Measurements from ENCODE around the gene CLMN. TPM values are rescaled to one million over a fixed set of nuclear protein-coding genes. Genes with fewer than 3 reads are reported as not detected.

Gene CLMN
- total and polyA plus RNA-seq, 2 of the 13 experiments (the other 11 are each of a cell fraction or from before 2014, with no cell fraction given), result 15.1 to 16.7 TPM

- Histone ChIP-seq H4K20me1 (ENCODE audit: insufficient read depth, low read length) (no peaks in the 10 kb centered on the region), H3K27ac (ENCODE audit: extremely low read length, insufficient read depth, low read length) (no peak overlapping the region), H3K4me3 (replicated peaks in 1 of 3; ENCODE audit: insufficient read depth in 1 of 3, low read depth in 2 of 3, low read length in 3 of 3) (no peak overlapping the region), H3K4me1 (ENCODE audit: insufficient read depth, low read length) (peaks cover 10% of the 10 kb centered on the region), H2AFZ (ENCODE audit: low read length) (no peak overlapping the region), H3K27me3 (ENCODE audit: control insufficient read depth in 1 of 2, insufficient read depth in 2 of 2, low read length in 2 of 2) (0 out of 5 replicates have a peak, but pooled peaks cover 0 to 11% of the 10 kb centered on the region in 2 experiments), H3K4me2 (ENCODE audit: low read depth, low read length) (no peak overlapping the region), H3K79me2 (ENCODE audit: insufficient read depth, low read length) (no peaks in the 10 kb centered on the region), H3K9ac (ENCODE audit: insufficient read depth, low read depth, low read length) (no peak overlapping the region), H3K9me3 (ENCODE audit: low read length) (no peaks in the 10 kb centered on the region), H3K36me3 (replicated peaks in 1 of 2; ENCODE audit: control insufficient read depth in 1 of 2, insufficient read depth in 2 of 2, low read length in 2 of 2) (no peaks in the 10 kb centered on the region)
- BruUV-seq (replicated peaks), result no TSS peak
- ChIA-PET POLR2A (no interaction called here), CTCF (ENCODE audit: low intra/inter-chr PET ratio, low total read pairs) (no interaction called here)
- ATAC-seq, result no peak
- DNase-seq (ENCODE audit: low spot score), result no peak
- intact Hi-C loops (cut with micrococcal nuclease; ENCODE audit: unreplicated experiment), result no loop called here
- WGBS (ENCODE audit: low lambda C conversion rate), result 24% methylated on average over 9 of the region's 10 CpGs
- in situ Hi-C loops (cut with HindIII; ENCODE audit: extremely low pct_ligation_motif_present, low pct_unique_long_range_greater_than_20kb), result no loop called here
- 0 out of 2 replicates have a peak, but pooled peaks have one; percentile 14 for TF ChIP-seq CTCF (CRISPR knock-in tag; IDR thresholded peaks at IDR 0.05)
- TF ChIP-seq STAG1 (CRISPR knock-in tag; IDR thresholded peaks at IDR 0.05), result peak; percentile 17; the same call in 1 of the 2 replicates
- TF ChIP-seq HINFP (CRISPR knock-in tag; IDR thresholded peaks at IDR 0.05; ENCODE audit: low read depth), result no peak
- TF ChIP-seq PTBP1 (IDR thresholded peaks at IDR 0.05; ENCODE audit: low read depth, low read length, poor library complexity, severe bottlenecking), result no peak
- FAIRE-seq, result no peak
Observed at GRCh38 chr14:95348395-95349080, 28.8 kb upstream of the CLMN start.

All from HepG2 (cell line).